GM19025 (cell line): ENCODE results near the gene SPRR1B.
"Not testable (repeated sequence)": the region's sequence is repeated elsewhere in the genome, so short reads cannot be mapped to it uniquely, and the experiment has no call there.

Experiments used
- ATAC-seq: cut with Tn5 transposase; IDR thresholded peaks from one replicate; pipeline ENCODE4 v1.9.1; 2021; ENCODE audit warnings: mild to moderate bottlenecking, low read depth, moderate library complexity; ENCODE audit not compliant: unreplicated experiment

SPRR1B gene

GRCh38 chr1:153032677-153033308 is 1.8 kb downstream of the SPRR1B start:
- no peak for ATAC-seq

- no peak for ATAC-seq
Measured at GRCh38 chr1:153035211-153035610, 4.2 kb downstream of the SPRR1B start.

- ATAC-seq: no peak
Measured at GRCh38 chr1:153040950-153041631, 10.1 kb downstream of the SPRR1B start, which contains the start of gene SPRR2D. SPRR2D (minus strand) TSS chr1:153041120; CDS start chr1:153040346, 774 bp downstream.

- no peak for ATAC-seq
Measured at GRCh38 chr1:153049211-153049610, 18.2 kb downstream of the SPRR1B start.

GRCh38 chr1:153056111-153056510 is 25.1 kb downstream of the SPRR1B start:
- not testable (repeated sequence) for ATAC-seq

- ATAC-seq: no peak
Measured at GRCh38 chr1:153057375-153057774, 26.4 kb downstream of the SPRR1B start, which contains the start of gene SPRR2A. SPRR2A (minus strand) TSS chr1:153057512; CDS start chr1:153056735, 777 bp downstream.

GRCh38 chr1:153058154-153058553 is 27.2 kb downstream of the SPRR1B start:
- no peak for ATAC-seq

GRCh38 chr1:153058826-153059784 is 28.1 kb downstream of the SPRR1B start:
- no peak for ATAC-seq

- ATAC-seq: no peak
Measured at GRCh38 chr1:153070243-153070642, 39.2 kb downstream of the SPRR1B start.

DNA sequence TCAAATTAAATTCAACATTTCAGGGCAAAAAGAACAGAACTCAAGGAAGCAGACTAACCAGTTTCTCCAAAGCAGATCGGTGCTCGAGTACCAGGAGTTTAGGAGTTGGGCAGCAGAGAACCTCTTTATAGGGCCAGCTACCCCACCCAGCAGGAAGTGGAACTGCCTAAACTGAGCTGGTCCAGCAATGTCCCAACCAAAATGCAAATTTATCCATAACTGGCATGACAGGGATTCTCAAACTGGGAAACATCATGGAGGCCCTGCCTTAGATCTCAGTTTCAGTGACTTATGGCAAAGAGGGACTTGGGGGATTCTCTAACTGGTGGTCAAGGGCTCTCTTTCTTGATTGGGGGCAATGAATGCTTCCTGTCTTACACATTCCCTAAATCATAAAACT is 40.5 kb downstream of the SPRR1B start, which contains the start of gene SPRR2B:
TSS of gene SPRR2B (minus strand) at position 101 of the 400 bp plus-strand sequence. CDS start 772 bp downstream, outside the sequence.
- ATAC-seq: no peak

GRCh38 chr1:153072806-153073726 is 42.1 kb downstream of the SPRR1B start:
- ATAC-seq: no peak

- no peak for ATAC-seq
Measured at GRCh38 chr1:153081736-153082135, 50.7 kb downstream of the SPRR1B start.
